AG10803 (cell line): ENCODE data around the gene RBM23.
A peak's percentile ranks its signal among the peaks of the same experiment; 100 is the strongest.

ENCODE experiments used
- DNase-seq: peaks from one replicate; pipeline ENCODE4 v3.0.0; 2010; ENCODE audit warnings: low read depth
- H3K4me3 ChIP-seq: 2 replicates; pipeline ENCODE4 v1.5.1; 2011; ENCODE audit warnings: mild to moderate bottlenecking, low read length, control low read depth
- TF ChIP-seq, protein P1 (sequence below): conservative IDR thresholded peaks from 2 replicates; pipeline ENCODE4 v1.5.1; 2011; ENCODE audit warnings: mild to moderate bottlenecking, low read length, control low read depth, inconsistent platforms

RBM23 gene

GRCh38 chr14:22878271-22879246 lies 40.4 kb downstream of the RBM23 start:
- no peak for DNase-seq
- no peak overlapping the region for H3K4me3 ChIP-seq
- TF ChIP-seq, protein P1, sequence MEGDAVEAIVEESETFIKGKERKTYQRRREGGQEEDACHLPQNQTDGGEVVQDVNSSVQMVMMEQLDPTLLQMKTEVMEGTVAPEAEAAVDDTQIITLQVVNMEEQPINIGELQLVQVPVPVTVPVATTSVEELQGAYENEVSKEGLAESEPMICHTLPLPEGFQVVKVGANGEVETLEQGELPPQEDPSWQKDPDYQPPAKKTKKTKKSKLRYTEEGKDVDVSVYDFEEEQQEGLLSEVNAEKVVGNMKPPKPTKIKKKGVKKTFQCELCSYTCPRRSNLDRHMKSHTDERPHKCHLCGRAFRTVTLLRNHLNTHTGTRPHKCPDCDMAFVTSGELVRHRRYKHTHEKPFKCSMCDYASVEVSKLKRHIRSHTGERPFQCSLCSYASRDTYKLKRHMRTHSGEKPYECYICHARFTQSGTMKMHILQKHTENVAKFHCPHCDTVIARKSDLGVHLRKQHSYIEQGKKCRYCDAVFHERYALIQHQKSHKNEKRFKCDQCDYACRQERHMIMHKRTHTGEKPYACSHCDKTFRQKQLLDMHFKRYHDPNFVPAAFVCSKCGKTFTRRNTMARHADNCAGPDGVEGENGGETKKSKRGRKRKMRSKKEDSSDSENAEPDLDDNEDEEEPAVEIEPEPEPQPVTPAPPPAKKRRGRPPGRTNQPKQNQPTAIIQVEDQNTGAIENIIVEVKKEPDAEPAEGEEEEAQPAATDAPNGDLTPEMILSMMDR, result no peak

DNA sequence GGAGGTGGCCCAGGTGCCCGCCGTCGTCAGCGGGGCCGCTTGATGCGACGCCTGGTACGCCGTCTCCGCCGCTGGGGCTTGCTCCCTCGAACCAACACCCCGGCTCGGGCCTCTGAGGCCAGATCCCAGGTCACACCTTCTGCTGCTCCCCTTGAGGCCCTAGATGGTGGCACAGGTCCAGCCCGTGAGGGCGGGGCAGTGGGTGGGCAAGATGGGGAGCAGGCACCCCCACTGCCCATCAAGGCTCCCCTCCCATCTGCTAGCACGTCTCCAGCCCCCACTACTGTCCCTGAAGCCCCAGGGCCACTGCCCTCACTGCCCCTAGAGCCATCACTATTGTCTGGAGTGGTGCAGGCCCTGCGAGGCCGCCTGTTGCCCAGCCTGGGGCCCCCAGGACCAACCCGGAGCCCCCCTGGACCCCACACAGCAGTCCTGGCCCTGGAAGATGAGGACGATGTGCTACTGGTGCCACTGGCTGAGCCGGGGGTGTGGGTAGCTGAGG lies 41.9 kb downstream of the RBM23 start:
- no peak for DNase-seq
- no peak overlapping the region for H3K4me3 ChIP-seq
- TF ChIP-seq, protein P1, result no peak

- TF ChIP-seq, protein P1, result no peak
- H3K4me3 ChIP-seq, result no peak overlapping the region
- no peak for DNase-seq
These were observed 43.1 kb downstream of the RBM23 start for GRCh38 chr14:22875748-22876319.

GRCh38 chr14:22875003-22875747 lies 43.8 kb downstream of the RBM23 start:
- no peak overlapping the region for H3K4me3 ChIP-seq
- DNase-seq, result no peak
- TF ChIP-seq, protein P1, result no peak

- H3K4me3 ChIP-seq, result peak overlapping the region; percentile 82
- TF ChIP-seq, protein P1, result no peak
- DNase-seq, result peak; percentile 19
These were observed 46.0 kb downstream of the RBM23 start for GRCh38 chr14:22872833-22873520.

DNA sequence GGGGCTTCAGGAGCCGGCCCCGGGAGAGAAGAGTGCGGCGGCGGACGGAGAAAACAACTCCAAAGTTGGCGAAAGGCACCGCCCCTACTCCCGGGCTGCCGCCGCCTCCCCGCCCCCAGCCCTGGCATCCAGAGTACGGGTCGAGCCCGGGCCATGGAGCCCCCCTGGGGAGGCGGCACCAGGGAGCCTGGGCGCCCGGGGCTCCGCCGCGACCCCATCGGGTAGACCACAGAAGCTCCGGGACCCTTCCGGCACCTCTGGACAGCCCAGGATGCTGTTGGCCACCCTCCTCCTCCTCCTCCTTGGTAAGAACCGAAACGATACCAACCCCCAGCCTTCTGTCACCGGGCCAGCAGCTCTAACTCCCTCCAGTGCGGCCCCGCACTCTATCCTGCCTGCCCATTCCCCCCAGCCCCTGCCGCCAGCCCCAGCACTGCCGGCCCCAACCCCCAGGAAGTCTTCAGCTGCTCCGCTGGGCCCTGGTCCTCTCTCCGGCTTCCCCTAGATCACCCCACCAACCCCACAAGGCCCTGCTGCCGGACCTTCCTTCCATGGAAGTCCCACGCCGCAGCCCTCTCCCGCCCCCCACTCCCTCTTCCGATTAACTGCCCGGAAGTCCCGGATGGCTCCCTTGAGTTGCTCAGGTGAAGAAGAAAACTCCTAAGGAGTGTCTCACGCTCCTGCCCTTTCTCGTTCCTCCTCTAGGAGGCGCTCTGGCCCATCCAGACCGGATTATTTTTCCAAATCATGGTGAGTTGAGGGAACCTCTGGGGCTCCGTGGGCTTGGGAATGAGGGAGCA lies 46.7 kb downstream of the RBM23 start:
- H3K4me3 ChIP-seq, result peak overlapping the region; percentile 82
- peak; percentile 76 for DNase-seq
- TF ChIP-seq, protein P1, result peak; percentile 92
